PFSK-1 (cell line): ENCODE data around the gene ADAT2. TPM values are rescaled to one million over a fixed set of nuclear protein-coding genes. Genes with fewer than 3 reads are reported as not detected.

Experiments used
- FOXP2 ChIP-seq: optimal IDR thresholded peaks from 2 replicates; pipeline ENCODE3; 2011; ENCODE audit warnings: borderline replicate concordance, control low read depth, inconsistent platforms; ENCODE audit not compliant: insufficient read depth; ENCODE audit errors: extremely low read length, extremely low read depth
- POLR2AphosphoS5 ChIP-seq: IDR thresholded peaks from 2 replicates; pipeline ENCODE4 v1.6.1; 2012; ENCODE audit warnings: low read depth, mild to moderate bottlenecking, control low read depth, low read length, moderate library complexity
- SIN3A ChIP-seq: IDR thresholded peaks from 2 replicates; pipeline ENCODE4 v1.6.1; 2012; ENCODE audit warnings: mild to moderate bottlenecking, low read length, moderate library complexity, borderline replicate concordance; ENCODE audit not compliant: insufficient read depth
- TAF1 ChIP-seq: IDR thresholded peaks from 2 replicates; pipeline ENCODE4 v1.6.1; 2012; ENCODE audit warnings: low read length, control low read depth, borderline replicate concordance; ENCODE audit not compliant: insufficient read depth
- polyA plus RNA-seq: library from polyadenylated mRNA; unstranded; fragments of >200 nt; gene quantifications from one replicate; pipeline ENCODE4 v1.2.1, GENCODE V29; 2012; ENCODE audit warnings: low read depth, missing spikeins; ENCODE audit not compliant: insufficient read length
- TF ChIP-seq, protein P1 (sequence below), 2 experiments: IDR thresholded peaks; 2 replicates each; pipeline versions ENCODE4 v1.6.1 to v1.8.0; 2011 to 2012; ENCODE audit warnings: low read depth in 2 of 2, low read length in 2 of 2, control low read depth in 1 of 2, inconsistent platforms in 1 of 2, mild to moderate bottlenecking in 1 of 2, moderate library complexity in 1 of 2; ENCODE audit not compliant: insufficient read depth in 1 of 2

Gene ADAT2
- 11.4 TPM for polyA plus RNA-seq

DNA sequence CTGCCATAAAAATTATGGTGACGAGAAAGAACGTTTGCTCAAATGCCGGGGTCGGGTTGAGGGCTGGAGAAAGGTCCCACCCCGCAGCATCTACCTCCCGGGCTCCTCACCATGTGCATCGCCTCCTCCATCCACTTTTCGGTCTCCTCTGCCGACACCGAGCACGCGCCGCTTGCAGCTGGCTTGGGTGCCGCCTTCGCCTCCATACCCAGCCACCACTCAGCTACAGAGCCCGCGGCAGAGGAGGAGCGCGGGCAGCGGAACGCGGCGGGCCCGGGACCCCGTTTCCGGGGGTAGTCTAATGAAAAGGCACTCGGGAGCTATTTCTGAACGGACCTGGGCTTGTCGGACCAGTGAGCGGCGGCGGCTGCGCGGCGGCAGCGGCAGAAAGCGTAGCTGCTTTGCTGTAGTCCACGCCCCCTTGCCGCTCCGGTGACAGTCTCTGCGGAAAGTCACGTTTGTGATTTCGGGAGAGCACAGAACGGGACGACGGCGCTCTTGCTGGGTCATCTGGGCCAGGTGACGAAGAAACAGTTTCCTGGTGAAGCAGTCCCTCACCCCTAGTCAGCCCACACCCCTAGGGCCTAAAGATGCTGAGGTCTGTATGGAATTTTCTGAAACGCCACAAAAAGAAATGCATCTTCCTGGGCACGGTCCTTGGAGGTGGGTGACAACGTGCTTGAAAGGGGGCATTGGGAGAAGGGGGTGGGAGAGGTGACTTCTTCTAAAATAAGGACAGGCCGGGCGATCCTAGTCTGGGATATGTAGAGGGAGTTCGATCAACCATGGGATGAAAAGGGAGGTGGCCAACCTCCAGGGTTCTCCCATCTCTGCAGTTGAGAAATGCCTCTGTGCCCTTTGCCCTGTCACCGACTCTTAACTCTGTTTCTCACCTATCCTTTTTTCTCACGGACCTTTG, at the start of gene ADAT2, which contains the start of gene PEX3:
Gene ADAT2 (minus strand): TSS at position 243 of the 919 bp plus-strand sequence. CDS start 37 bp downstream, at position 206.
Gene PEX3 (plus strand): TSS at position 353 of the 919 bp plus-strand sequence. CDS start 238 bp downstream, at position 591.
- TF ChIP-seq TAF1 (peak; percentile 91; the same call in 1 of the 2 replicates), POLR2AphosphoS5 (peak; percentile 86), FOXP2 (peak; percentile 48), SIN3A (no peak)
- TF ChIP-seq, protein P1, sequence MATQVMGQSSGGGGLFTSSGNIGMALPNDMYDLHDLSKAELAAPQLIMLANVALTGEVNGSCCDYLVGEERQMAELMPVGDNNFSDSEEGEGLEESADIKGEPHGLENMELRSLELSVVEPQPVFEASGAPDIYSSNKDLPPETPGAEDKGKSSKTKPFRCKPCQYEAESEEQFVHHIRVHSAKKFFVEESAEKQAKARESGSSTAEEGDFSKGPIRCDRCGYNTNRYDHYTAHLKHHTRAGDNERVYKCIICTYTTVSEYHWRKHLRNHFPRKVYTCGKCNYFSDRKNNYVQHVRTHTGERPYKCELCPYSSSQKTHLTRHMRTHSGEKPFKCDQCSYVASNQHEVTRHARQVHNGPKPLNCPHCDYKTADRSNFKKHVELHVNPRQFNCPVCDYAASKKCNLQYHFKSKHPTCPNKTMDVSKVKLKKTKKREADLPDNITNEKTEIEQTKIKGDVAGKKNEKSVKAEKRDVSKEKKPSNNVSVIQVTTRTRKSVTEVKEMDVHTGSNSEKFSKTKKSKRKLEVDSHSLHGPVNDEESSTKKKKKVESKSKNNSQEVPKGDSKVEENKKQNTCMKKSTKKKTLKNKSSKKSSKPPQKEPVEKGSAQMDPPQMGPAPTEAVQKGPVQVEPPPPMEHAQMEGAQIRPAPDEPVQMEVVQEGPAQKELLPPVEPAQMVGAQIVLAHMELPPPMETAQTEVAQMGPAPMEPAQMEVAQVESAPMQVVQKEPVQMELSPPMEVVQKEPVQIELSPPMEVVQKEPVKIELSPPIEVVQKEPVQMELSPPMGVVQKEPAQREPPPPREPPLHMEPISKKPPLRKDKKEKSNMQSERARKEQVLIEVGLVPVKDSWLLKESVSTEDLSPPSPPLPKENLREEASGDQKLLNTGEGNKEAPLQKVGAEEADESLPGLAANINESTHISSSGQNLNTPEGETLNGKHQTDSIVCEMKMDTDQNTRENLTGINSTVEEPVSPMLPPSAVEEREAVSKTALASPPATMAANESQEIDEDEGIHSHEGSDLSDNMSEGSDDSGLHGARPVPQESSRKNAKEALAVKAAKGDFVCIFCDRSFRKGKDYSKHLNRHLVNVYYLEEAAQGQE (IDR thresholded peaks at IDR 0.05; ENCODE audit: insufficient read depth in 1 of 2, low read depth in 2 of 2, low read length in 2 of 2): peak; percentile 15 to 61; a peak in 2 of 4 replicates

DNA sequence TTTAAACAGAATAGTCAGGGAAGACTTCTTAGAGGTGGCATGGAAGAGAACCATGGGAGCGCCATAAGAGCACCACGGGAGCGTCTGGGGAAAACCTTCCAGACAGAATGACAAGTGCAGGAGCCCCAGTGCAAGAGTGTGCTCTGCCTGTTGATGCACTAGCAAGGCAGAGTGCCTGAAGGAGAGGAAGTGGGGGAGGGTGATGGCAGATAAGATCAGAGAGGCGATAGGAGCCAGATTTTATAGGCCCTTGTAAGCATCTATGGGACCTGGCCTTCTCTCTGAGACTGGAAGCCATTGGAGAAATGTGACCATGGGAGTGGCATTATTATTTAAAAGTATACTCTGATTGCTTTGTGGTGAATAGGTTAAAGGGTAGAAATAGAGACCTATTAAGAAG, 47.9 kb upstream of the ADAT2 start:
- no peak for TF ChIP-seq FOXP2
- no peak for TF ChIP-seq POLR2AphosphoS5
- TF ChIP-seq, protein P1 (IDR thresholded peaks at IDR 0.05; ENCODE audit: insufficient read depth in 1 of 2, low read depth in 2 of 2, low read length in 2 of 2): no peak
- no peak for TF ChIP-seq SIN3A
- TF ChIP-seq TAF1: no peak

DNA sequence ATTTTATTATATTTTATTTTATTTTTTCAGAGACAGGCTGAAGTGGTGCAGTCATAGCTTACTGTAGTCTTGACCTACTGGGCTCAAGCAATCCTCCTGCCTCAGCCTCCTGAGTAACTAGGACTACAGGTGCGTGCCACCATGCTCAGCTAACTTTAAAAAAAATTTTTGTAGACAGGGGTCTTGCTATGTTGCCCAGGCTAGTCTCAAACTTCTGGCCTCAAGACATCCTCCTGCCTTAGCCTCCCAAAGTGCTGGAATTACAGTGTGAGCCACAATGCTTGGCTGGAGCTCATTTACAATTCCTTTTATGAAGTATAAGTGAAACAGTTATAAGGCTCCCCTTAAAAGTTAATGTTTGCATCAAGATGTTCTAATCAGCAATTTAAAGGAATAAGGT, 46.5 kb upstream of the ADAT2 start:
- no peak for TF ChIP-seq FOXP2
- TF ChIP-seq SIN3A: no peak
- no peak for TF ChIP-seq TAF1
- TF ChIP-seq, protein P1 (IDR thresholded peaks at IDR 0.05; ENCODE audit: insufficient read depth in 1 of 2, low read depth in 2 of 2, low read length in 2 of 2): no peak
- no peak for TF ChIP-seq POLR2AphosphoS5

DNA sequence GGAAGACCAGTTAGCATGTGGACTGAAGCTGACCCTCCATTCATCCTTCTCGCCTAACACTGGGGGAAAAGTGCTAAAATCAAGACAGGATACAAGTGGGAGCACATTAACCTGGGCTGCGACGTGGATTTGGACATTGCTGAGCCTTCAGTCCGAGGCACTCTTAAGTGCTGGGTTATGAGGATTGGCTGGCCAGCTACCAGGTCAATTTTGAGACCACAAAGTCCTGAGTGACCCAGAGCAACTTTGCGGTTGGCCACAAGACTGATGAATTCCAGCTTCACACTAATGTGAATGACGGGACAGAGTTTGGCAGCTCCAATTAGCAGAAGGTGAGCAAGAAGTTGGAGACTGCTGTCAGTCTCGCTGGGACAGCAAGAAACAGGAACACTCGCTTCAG, 40.3 kb upstream of the ADAT2 start:
- TF ChIP-seq SIN3A (no peak), TAF1 (no peak), FOXP2 (no peak), POLR2AphosphoS5 (no peak)
- TF ChIP-seq, protein P1 (IDR thresholded peaks at IDR 0.05; ENCODE audit: insufficient read depth in 1 of 2, low read depth in 2 of 2, low read length in 2 of 2): no peak
